NCI-H146 (cell line): ENCODE data around the gene TWNK.
"Not testable (repeated sequence)": the region's sequence is repeated elsewhere in the genome, so short reads cannot be mapped to it uniquely, and the experiment has no call there.

Experiments
- DNase-seq: peaks from one replicate; lab custom pipeline; 2025; lab: John Stamatoyannopoulos, UW

TWNK gene

DNA sequence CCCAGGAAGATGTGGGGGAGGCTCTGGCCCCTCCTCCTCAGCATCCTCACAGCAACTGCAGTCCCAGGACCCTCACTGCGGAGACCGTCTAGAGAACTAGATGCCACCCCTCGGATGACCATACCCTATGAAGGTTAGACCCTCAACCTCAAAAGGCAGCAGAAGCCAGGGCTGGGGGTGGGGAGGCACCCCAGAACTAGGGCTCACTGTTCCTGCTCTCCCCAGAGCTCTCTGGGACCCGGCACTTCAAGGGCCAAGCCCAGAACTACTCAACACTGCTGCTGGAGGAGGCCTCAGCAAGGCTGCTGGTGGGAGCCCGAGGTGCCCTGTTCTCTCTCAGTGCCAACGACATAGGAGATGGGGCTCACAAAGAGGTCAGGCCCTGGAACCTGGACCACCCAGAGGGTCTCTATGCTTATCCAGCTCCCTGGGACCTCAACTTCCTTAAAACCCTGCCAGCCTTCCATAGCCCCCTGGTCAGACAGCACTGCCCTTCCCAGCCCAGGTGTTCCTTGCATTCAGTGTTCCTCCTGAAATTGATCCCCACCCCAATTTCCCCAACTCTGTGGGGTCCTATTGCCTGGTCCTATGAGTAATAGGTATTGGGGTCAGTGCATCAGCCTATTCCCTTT lies 14.3 kb upstream of the TWNK start:
- no peak for DNase-seq

DNA sequence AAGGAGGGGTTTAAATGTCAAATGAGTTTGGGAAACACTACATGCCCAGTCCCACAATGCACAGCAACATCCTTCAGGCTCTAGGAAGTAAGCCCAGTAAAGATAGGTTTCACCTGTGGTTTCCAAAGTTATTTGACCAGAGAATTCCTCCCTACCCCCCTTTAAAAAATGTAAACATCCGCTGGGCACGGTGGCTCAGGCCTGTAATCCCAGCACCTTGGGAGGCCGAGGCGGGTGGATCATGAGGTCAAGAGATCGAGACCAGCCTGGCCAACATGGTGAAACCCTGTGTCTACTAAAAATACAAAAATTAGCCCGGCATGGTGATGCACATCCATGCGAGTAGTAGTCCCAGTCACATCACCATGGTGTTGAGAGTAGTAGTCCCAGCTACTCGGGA lies 11.9 kb upstream of the TWNK start:
- DNase-seq: not testable (repeated sequence)

GRCh38 chr10:100976906-100977305 lies 10.4 kb upstream of the TWNK start:
- DNase-seq: no peak

DNA sequence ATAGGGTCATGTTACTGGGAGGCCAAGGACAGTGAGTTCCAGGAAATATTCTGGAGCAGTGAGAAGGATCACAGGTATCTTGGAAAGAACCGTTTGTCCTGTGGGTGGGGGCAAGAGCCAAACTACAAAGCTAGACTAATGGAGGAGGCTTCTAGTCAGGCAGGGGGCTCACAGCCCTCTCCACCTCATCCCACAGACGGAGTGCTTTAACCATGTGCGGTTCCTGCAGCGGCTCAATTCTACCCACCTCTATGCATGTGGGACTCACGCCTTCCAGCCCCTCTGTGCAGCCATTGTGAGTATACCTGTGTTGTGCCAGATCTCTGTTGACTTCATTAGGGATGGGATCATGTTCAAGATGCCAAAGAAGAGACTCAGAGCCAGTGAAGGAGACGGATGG lies 9.9 kb upstream of the TWNK start:
- no peak for DNase-seq

GRCh38 chr10:100978121-100978900 lies 9.0 kb upstream of the TWNK start:
- no peak for DNase-seq

- no peak for DNase-seq
These were observed 8.5 kb upstream of the TWNK start for GRCh38 chr10:100978901-100979195.

GRCh38 chr10:100979791-100980272 lies 7.5 kb upstream of the TWNK start:
- DNase-seq: no peak

GRCh38 chr10:100980311-100980710 lies 7.0 kb upstream of the TWNK start:
- DNase-seq: no peak

DNA sequence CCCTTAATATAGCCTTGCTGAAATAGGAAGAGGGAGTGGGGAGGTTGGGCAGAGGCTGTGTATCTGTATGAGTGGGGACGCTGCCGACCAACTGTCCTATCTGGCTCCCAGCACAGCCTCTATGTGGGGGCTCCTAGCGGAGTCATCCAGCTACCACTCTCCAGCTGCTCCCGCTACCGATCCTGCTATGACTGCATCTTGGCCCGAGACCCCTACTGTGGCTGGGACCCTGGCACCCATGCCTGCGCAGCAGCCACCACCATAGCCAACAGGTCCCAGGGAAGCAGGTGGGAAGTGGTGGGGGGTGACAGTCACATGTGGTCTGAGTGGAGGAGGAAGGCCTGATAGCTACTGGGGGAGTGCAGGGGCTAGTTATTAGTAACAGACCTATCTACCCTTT lies 6.6 kb upstream of the TWNK start:
- DNase-seq: no peak

GRCh38 chr10:100981178-100981772 lies 6.1 kb upstream of the TWNK start:
- no peak for DNase-seq

- DNase-seq: no peak
These were observed 4.2 kb upstream of the TWNK start for GRCh38 chr10:100982916-100983830.

DNA sequence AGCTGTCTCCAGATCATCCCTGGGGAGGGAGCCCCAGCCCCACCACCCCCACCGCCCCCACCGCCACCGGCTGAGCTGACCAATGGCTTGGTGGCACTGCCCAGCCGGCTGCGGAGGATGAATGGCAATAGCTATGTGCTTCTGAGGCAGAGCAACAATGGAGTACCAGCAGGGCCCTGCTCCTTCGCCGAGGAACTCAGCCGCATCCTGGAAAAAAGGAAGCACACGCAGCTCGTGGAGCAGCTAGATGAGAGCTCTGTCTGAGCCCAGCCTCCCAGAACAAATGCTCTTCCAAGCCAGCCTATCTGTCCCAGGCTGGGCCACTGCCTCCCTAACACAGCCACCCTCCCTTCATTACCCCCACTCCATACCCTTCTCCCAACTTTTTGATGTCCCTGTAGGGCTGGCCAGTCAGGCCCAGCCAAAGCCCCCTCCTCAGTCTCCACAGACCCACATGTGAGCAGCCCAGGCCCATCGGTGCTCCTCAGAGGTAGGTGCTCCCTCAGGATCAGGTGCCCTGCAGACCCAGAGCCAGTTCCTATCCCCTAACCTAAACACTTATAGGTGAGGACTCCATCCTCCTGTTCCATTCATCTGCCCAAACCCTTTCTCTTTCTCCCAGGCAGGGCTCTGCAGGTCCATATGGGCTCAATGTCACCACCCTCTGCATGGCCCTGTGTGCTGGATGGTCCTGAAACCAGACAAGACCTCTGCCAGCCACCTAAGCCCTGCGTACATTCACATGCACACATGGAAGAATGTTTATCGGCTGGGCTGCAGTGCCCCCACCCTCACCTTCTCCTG lies 3.3 kb upstream of the TWNK start:
- DNase-seq: no peak

DNA sequence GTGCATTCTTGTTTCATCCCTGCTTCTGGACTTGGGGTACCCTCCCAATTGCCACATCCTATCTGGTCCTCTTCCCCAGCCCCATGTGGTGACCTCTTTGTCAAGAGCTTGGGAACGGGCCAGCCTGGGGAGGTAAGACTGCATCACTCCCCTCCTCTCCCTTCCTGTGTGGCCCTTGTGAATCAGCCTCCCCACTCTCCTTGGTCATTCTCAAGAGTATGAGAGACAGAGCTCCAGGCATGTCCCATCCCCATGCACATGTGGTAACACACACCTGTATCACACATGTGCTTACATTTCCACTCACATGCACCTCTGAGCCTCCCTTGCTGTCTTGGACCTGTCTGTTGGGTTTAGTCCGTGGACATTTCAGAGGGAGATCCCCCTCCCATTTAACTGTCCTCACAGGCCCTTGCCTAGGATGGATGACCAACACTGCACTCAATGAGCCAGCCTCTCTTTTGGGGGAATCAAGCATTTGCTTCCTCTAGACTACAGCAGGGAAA lies 2.6 kb upstream of the TWNK start:
- no peak for DNase-seq

- no peak for DNase-seq
These were observed 2.0 kb upstream of the TWNK start for GRCh38 chr10:100985336-100985735.

GRCh38 chr10:100986623-100986951 lies 756 bp upstream of the TWNK start:
- DNase-seq: no peak

- DNase-seq: no peak
These were observed 324 bp downstream of the TWNK start for GRCh38 chr10:100987685-100988049.

GRCh38 chr10:100988166-100988565 lies 823 bp downstream of the TWNK start:
- no peak for DNase-seq

GRCh38 chr10:100989088-100989487 lies 1.7 kb downstream of the TWNK start:
- no peak for DNase-seq

- no peak for DNase-seq
These were observed 6.8 kb downstream of the TWNK start for GRCh38 chr10:100993986-100994708.

- DNase-seq: no peak
These were observed 7.8 kb downstream of the TWNK start for GRCh38 chr10:100995181-100995580.
